GM13977 (cell line): ENCODE results near the gene VPS33A.

Experiments used
- DNase-seq: peaks from one replicate; pipeline ENCODE4 v3.0.0; 2012; ENCODE audit warnings: low spot score
- in situ Hi-C: fragments of 300-500 bp; cut with MboI; formaldehyde crosslinking; loops from one replicate; pipeline ENCODE4 v1.12.0; 2022; ENCODE audit warnings: low sequenced_read_pairs, low pct_unique_long_range_greater_than_20kb, mixed read lengths, inconsistent platforms; ENCODE audit not compliant: unreplicated experiment
- TF ChIP-seq, protein P1 (sequence below): IDR thresholded peaks from 2 replicates; pipeline ENCODE4 v1.5.1; 2012; ENCODE audit warnings: mild to moderate bottlenecking, control low read depth; ENCODE audit not compliant: insufficient read depth; ENCODE audit errors: extremely low read depth, missing control alignments

Gene VPS33A

DNA sequence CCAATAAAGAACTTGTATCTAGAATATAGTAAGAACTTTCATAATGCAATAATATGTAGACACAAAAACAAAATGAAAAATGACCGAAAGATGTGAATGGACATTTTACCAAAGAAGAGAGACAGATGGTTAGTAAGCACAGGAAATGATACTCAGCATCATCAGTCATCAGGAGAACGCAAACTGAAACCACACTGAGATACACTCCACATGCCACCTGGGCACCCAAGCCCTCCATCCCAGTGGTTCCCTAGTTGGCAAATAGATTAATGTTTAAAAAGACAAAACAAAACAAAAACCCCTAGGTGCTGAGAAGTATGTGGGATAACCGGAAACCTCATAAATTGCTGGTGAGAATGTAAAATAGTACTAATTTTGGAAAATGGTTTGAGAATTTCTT lies 26.8 kb upstream of the VPS33A start:
- in situ Hi-C loops: no loop called here
- peak; percentile 36 for DNase-seq
- TF ChIP-seq, protein P1, sequence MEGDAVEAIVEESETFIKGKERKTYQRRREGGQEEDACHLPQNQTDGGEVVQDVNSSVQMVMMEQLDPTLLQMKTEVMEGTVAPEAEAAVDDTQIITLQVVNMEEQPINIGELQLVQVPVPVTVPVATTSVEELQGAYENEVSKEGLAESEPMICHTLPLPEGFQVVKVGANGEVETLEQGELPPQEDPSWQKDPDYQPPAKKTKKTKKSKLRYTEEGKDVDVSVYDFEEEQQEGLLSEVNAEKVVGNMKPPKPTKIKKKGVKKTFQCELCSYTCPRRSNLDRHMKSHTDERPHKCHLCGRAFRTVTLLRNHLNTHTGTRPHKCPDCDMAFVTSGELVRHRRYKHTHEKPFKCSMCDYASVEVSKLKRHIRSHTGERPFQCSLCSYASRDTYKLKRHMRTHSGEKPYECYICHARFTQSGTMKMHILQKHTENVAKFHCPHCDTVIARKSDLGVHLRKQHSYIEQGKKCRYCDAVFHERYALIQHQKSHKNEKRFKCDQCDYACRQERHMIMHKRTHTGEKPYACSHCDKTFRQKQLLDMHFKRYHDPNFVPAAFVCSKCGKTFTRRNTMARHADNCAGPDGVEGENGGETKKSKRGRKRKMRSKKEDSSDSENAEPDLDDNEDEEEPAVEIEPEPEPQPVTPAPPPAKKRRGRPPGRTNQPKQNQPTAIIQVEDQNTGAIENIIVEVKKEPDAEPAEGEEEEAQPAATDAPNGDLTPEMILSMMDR: no peak

DNA sequence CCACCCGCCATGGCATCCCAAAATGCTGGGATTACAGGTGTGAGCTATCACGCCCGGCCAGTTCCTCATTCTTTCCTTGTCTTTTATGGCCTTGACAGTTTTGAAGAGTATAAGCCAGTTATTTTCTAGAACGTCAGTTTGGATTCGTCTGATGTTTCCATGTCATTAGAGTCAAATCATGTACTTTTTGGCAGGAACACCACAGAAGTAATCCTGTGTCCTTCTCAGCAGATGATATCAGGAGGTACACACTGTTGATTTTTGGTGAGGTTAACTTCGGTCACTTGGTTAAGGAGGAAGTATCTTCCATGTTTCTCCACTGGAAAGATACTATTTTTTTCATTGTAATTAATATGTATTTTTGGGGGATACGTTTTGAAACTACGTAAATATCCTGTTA lies 25.1 kb upstream of the VPS33A start:
- TF ChIP-seq, protein P1: no peak
- no peak for DNase-seq
- in situ Hi-C loops: no loop called here

DNA sequence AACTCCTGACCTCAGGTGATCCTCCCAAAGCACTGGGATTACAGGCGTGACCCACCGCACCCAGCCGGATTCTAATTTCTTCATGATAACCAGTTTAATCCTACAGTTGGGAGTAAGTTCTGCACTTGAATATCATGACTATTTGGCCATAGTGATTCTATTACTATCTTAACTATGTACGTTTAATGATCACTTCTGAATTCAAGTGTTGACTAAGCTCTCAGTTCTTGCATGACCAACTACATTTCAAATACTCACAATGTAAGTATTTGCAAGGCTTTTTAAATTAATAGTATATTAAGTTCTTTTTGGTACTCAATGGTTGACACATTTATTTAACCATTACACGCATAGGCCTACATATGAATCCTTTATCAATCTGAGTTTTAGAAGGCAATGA lies 17.4 kb upstream of the VPS33A start:
- DNase-seq: no peak
- in situ Hi-C loops: no loop called here
- TF ChIP-seq, protein P1: no peak

DNA sequence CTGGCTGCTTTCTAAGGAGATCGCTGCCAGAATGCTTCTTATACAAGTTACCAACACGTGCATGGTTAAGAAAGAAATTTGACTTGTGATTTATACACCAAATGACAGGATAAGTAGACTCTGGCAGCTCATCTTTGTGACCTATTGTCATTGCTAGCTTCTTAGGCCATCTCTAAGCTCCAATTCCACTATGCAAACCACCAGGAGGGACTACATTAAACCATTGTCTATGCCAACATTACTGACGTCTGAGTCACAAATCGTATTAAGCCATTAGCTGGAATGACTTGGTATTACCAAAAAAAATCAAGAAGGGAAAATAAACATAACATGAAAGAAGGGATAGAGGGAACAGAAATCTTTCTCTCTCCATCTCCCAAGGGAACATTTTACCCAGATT lies 15.8 kb upstream of the VPS33A start:
- TF ChIP-seq, protein P1: no peak
- in situ Hi-C loops: no loop called here
- DNase-seq: no peak

DNA sequence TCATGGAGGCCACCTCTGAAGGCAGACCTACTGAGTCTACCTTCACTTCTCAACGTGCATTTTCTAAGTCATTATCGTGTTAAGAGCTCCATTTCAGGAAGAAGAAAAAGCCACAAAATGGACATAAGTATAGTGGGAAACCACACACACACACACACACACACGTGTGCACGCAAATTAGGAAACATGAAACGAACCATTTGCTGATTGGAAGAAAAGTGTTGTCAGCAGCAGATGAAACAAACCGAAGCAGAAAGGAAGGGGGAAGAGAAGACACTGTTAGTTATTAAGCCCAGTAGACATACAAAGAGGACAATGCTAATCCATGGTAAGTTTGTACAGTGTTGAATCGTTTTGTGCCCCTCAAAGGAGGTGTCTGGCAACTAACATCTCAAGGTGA lies 9.9 kb upstream of the VPS33A start:
- TF ChIP-seq, protein P1: no peak
- DNase-seq: no peak
- in situ Hi-C loops: no loop called here

DNA sequence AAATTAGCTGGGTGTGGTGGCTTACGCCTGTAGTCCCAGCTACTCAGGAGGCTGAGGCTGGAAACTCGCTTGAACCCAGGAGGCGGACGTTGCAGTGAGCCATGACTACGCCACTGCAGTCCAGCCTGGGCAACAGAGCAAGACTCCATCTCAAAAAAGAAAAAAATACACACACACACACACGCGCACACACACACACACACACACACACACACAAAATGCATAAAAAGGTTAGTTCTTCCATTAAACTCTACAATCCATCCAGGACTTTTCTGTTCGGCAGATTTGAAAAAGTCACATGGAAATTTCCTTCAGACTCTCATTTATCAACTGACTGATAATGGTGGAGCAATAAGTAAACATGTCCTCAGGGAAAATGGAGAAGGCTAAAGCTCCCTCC lies 9.2 kb upstream of the VPS33A start:
- in situ Hi-C loops: no loop called here
- TF ChIP-seq, protein P1: no peak
- no peak for DNase-seq

DNA sequence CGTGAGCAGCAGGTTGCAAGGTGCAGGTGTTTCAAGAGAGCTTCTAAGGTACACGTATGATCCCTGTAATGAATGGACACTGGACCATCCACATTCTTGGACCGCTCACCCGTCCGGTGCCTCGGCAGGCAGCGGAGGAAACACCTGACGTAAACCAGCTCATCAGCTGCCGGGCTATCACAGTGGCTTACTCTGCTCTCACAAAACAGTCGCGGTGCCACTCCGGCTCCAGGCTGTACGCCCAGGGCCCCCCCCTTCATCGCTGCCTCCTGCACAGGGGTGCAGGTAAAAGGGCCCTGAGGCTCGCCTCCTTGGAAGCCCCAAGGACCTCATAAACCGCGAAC lies 436 bp downstream of the VPS33A start:
- TF ChIP-seq, protein P1: no peak
- in situ Hi-C loops: no loop called here
- DNase-seq: peak; percentile 48
